Right atrium auricular region (tissue), 2 donors: Measurements from ENCODE around the gene CDH13. TPM values are rescaled to one million over a fixed set of nuclear protein-coding genes. Genes with fewer than 3 reads are reported as not detected.

Source experiments
- DNase-seq: peaks from one replicate; pipeline ENCODE4 v3.0.0-alpha.2; 2019; ENCODE audit warnings: low spot score
- H3K27ac ChIP-seq, 2 donors: fragments of 200-600 bp; sonication (generic); 1 replicate in 1 of 2; 2 replicates in 1 of 2; pipeline ENCODE4 v1.5.1; 2016 to 2019
- H3K27me3 ChIP-seq, 2 donors: fragments of 200-600 bp; sonication (generic); one replicate each; pipeline versions ENCODE4 v1.5.1 to v1.6.0; 2017 to 2019
- H3K36me3 ChIP-seq: fragments of 200-600 bp; sonication (generic); one replicate; pipeline ENCODE4 v1.5.1; 2016
- H3K4me1 ChIP-seq, 2 donors: fragments of 200-600 bp; sonication (generic); one replicate each; pipeline versions ENCODE4 v1.5.1 to v1.6.0; 2017 to 2019
- H3K4me3 ChIP-seq, 2 donors: fragments of 200-600 bp; sonication (generic); 1 replicate in 1 of 2; 2 replicates in 1 of 2; pipeline ENCODE4 v1.5.1; 2017 to 2019; ENCODE audit warnings: mild to moderate bottlenecking in 1 of 2, moderate library complexity in 1 of 2
- H3K9me3 ChIP-seq, 2 donors: fragments of 200-600 bp; sonication (generic); one replicate each; pipeline ENCODE4 v1.5.1; 2019
- total RNA-seq, 2 donors: library from RNA; depleted of rRNA; stranded (reverse); fragments of >200 nt; gene quantifications; one replicate each; pipeline ENCODE4 v1.1.0, GENCODE V29; 2016
- TF ChIP-seq, protein P1 (sequence below), 2 donors: fragments of 200-600 bp; sonication (generic); IDR thresholded peaks; one replicate each; pipeline ENCODE4 v1.5.1; 2019; ENCODE audit warnings: antibody characterized with exemption in 2 of 2

The CDH13 gene
- total RNA-seq, 2 donors from 2014 or later, result 75.4 to 85.9 TPM

DNA sequence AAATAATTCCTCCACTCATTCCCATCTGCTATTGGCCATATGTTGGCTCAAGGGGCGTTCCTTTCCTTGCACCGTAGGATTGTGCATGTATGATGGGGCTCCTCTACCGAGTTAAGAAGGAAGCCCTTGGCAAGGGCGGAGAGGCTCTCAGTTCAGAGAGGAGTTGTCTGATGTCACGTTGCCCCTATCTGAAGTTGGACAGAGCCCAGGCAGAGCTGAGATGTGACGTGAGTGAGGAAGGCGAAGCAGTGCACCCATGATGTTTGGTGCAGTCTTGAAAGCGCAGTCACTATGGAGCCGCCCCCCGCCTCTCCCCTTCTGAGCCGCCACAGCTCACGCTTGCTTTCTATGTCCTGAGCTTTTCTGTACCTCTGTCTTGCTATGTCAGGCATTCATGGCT, 40.7 kb downstream of the CDH13 start:
- no peaks in the 10 kb centered on the region for H3K27me3 ChIP-seq
- H3K9me3 ChIP-seq, result no peaks in the 10 kb centered on the region
- DNase-seq, result no peak
- H3K4me1 ChIP-seq, result peaks cover 0 to 15% of the 10 kb centered on the region in 2 donors
- no peaks in the 10 kb centered on the region for H3K36me3 ChIP-seq
- TF ChIP-seq, protein P1, sequence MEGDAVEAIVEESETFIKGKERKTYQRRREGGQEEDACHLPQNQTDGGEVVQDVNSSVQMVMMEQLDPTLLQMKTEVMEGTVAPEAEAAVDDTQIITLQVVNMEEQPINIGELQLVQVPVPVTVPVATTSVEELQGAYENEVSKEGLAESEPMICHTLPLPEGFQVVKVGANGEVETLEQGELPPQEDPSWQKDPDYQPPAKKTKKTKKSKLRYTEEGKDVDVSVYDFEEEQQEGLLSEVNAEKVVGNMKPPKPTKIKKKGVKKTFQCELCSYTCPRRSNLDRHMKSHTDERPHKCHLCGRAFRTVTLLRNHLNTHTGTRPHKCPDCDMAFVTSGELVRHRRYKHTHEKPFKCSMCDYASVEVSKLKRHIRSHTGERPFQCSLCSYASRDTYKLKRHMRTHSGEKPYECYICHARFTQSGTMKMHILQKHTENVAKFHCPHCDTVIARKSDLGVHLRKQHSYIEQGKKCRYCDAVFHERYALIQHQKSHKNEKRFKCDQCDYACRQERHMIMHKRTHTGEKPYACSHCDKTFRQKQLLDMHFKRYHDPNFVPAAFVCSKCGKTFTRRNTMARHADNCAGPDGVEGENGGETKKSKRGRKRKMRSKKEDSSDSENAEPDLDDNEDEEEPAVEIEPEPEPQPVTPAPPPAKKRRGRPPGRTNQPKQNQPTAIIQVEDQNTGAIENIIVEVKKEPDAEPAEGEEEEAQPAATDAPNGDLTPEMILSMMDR (IDR thresholded peaks at IDR 0.05), result no peak
- no peak overlapping the region for H3K27ac ChIP-seq
- no peak overlapping the region for H3K4me3 ChIP-seq

DNA sequence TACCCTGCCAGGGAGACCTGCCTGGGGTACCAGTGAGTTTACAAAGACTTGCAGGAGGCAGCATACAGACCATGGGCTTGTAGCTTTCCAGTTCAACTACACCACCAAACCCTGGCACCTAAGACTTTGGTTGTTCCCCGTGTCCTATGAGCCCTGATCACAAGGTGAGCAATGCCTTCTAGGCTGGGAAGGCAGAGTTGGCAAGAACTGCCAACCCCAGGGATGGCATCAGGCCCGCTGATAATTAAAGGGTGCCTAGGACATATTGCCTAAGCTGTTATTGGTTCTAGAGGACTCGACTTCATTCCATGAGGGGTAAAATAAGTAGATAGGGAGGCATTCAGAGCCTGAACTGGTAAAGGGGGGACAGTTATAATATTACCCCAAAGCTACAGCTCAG, 41.3 kb downstream of the CDH13 start:
- no peak overlapping the region for H3K27ac ChIP-seq
- H3K27me3 ChIP-seq, result no peaks in the 10 kb centered on the region
- no peak for DNase-seq
- TF ChIP-seq, protein P1 (IDR thresholded peaks at IDR 0.05), result no peak
- no peaks in the 10 kb centered on the region for H3K36me3 ChIP-seq
- peaks cover 0 to 15% of the 10 kb centered on the region in 2 donors for H3K4me1 ChIP-seq
- no peak overlapping the region for H3K4me3 ChIP-seq
- H3K9me3 ChIP-seq, result no peaks in the 10 kb centered on the region

DNA sequence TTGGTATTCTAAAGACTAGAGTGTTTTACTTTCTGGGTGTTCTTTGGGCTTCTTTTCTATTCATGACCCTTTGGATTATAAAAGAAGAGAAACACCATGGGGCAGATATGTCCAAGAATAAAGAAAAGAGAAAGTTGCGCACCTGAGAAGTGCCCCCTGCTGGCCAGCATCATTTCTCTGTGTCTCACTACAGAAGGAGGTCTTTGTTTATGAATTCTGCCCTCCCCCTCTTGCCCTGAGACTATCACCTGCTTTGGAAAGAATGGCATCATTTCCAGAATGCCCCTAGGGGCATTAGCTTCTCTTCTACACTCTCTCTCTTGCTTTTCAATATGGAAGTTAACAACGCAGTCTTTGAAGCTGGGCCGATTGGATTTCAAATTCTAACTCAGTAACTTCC, 45.0 kb downstream of the CDH13 start:
- Histone ChIP-seq H3K27ac (no peak overlapping the region), H3K4me3 (no peak overlapping the region), H3K4me1 (peaks cover 0 to 10% of the 10 kb centered on the region in 2 donors), H3K27me3 (no peaks in the 10 kb centered on the region), H3K9me3 (no peaks in the 10 kb centered on the region), H3K36me3 (no peaks in the 10 kb centered on the region)
- TF ChIP-seq, protein P1 (IDR thresholded peaks at IDR 0.05), result peak in 1 of 2 donors; percentile 19
- DNase-seq, result no peak

DNA sequence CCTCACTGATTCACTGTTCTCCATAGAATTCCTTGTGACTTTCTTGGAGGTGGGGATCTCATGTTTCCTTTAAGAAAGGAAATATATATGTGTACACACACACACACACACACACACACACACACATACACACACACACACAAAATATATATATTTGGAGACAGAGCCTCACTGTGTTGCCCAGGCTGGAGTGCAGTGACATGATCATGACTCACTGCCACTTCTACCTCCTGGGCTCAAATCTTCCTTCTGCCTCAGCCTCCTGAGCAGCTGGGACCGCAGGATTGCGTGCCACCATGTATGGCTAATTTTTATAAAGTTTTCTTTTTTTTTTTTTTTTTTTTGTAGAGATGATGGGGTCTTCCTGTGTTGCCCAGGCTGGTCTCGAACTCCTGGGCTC, 45.9 kb downstream of the CDH13 start:
- no peak overlapping the region for H3K4me3 ChIP-seq
- H3K27ac ChIP-seq, result no peak overlapping the region
- H3K27me3 ChIP-seq, result no peaks in the 10 kb centered on the region
- peaks cover 0 to 10% of the 10 kb centered on the region in 2 donors for H3K4me1 ChIP-seq
- no peak for DNase-seq
- TF ChIP-seq, protein P1 (IDR thresholded peaks at IDR 0.05), result no peak
- no peaks in the 10 kb centered on the region for H3K9me3 ChIP-seq
- H3K36me3 ChIP-seq, result no peaks in the 10 kb centered on the region

DNA sequence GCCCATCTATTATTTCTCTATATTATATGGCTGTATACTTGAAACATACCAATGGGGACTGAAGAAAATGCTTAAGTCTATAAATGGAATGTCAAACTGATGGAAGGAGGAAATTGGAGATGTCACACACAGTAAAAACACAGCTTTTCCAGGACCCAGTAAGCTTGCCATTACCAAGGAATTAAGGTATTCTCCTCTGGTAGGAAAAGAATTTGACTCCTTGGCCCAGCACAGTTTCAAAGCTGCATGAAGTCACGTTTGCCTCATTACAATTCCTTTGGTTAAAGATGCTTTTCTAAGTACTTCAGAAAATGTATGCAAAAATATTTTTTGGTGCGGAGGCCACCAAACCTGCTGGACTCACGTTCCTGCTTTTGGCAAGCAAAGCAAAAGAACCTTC, 48.5 kb downstream of the CDH13 start:
- Histone ChIP-seq H3K4me1 (no peaks in the 10 kb centered on the region), H3K27ac (no peak overlapping the region), H3K4me3 (no peak overlapping the region), H3K9me3 (no peaks in the 10 kb centered on the region), H3K27me3 (no peaks in the 10 kb centered on the region), H3K36me3 (no peaks in the 10 kb centered on the region)
- DNase-seq, result no peak
- TF ChIP-seq, protein P1 (IDR thresholded peaks at IDR 0.05), result no peak

DNA sequence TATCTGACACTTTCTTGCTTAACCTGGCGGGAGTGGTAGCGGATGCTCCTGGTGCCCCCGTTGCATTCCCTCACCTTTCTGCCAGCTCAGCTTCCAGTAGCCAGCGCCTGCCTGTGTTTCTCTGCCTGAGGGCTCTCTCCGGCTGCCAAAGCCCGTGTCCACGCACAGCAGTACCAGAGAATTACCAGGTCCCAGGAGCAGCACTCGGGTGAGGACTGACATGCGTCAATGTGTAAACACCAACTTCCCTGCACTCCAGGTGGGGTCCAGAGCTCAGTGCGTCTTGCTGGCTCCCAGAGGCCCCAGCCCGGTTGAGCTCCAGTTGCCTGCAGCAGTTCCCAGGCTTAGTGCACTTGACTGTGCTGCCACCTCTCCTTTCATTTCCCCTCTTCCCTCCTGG, 54.8 kb downstream of the CDH13 start:
- no peak for DNase-seq

More for the DNA sequence above, 54.8 kb downstream of the CDH13 start:
- Histone ChIP-seq H3K27ac (no peak overlapping the region), H3K4me3 (no peak overlapping the region), H3K9me3 (no peaks in the 10 kb centered on the region), H3K36me3 (no peaks in the 10 kb centered on the region), H3K4me1 (peaks cover 0 to 13% of the 10 kb centered on the region in 2 donors), H3K27me3 (no peaks in the 10 kb centered on the region)
- TF ChIP-seq, protein P1 (IDR thresholded peaks at IDR 0.05), result no peak
